ENCODE results near the gene LYPD5. TPM values are rescaled to one million over a fixed set of nuclear protein-coding genes. Genes with fewer than 3 reads are reported as not detected.
"Not testable (repeated sequence)": the region's sequence is repeated elsewhere in the genome, so short reads cannot be mapped to it uniquely, and the experiment has no call there.

The LYPD5 gene
- total and polyA plus RNA-seq, 9 donors = 0.22 to 0.83 (median 0.36) TPM

- H3K27ac ChIP-seq (ENCODE audit: low read length) = no peak overlapping the region
- H3K36me3 ChIP-seq (ENCODE audit: control insufficient read depth, insufficient read depth, low read length) = no peaks in the 10 kb centered on the region
- no CpG with 5 or more reads among the region's 5 CpGs for WGBS (ENCODE audit: insufficient coverage)
- H3K9me3 ChIP-seq (replicated peaks; ENCODE audit: control insufficient read depth, low read depth, low read length) = no peaks in the 10 kb centered on the region
- peaks cover 7% of the 10 kb centered on the region for H3K4me1 ChIP-seq (ENCODE audit: control insufficient read depth, insufficient read depth, low read length)
- no peak for DNase-seq
- peaks cover 25% of the 10 kb centered on the region for H3K27me3 ChIP-seq (ENCODE audit: control insufficient read depth, insufficient read depth, low read length)
- peak overlapping the region; percentile 33 for H3K4me3 ChIP-seq (ENCODE audit: low read length)
Measured at GRCh38 chr19:43820884-43821215, 18.6 kb upstream of the LYPD5 start.

GRCh38 chr19:43820098-43820883 is 18.0 kb upstream of the LYPD5 start:
- peaks cover 24% of the 10 kb centered on the region for H3K27me3 ChIP-seq (ENCODE audit: control insufficient read depth, insufficient read depth, low read length)
- DNase-seq = peak; percentile 35
- H3K9me3 ChIP-seq (replicated peaks; ENCODE audit: control insufficient read depth, low read depth, low read length) = no peaks in the 10 kb centered on the region
- peak overlapping the region; percentile 33 for H3K4me3 ChIP-seq (ENCODE audit: low read length)
- no peak overlapping the region for H3K27ac ChIP-seq (ENCODE audit: low read length)
- H3K36me3 ChIP-seq (ENCODE audit: control insufficient read depth, insufficient read depth, low read length) = no peaks in the 10 kb centered on the region
- H3K4me1 ChIP-seq (ENCODE audit: control insufficient read depth, insufficient read depth, low read length) = peaks cover 7% of the 10 kb centered on the region
- 14% methylated on average over 44 of the region's 48 CpGs for WGBS (ENCODE audit: insufficient coverage)

- DNase-seq = no peak
- Histone ChIP-seq H3K27me3 (ENCODE audit: control insufficient read depth, insufficient read depth, low read length) (peaks cover 22% of the 10 kb centered on the region), H3K4me1 (ENCODE audit: control insufficient read depth, insufficient read depth, low read length) (peaks cover 7% of the 10 kb centered on the region), H3K36me3 (ENCODE audit: control insufficient read depth, insufficient read depth, low read length) (no peaks in the 10 kb centered on the region), H3K9me3 (replicated peaks; ENCODE audit: control insufficient read depth, low read depth, low read length) (no peaks in the 10 kb centered on the region), H3K4me3 (ENCODE audit: low read length) (no peak overlapping the region), H3K27ac (ENCODE audit: low read length) (no peak overlapping the region)
- WGBS (ENCODE audit: insufficient coverage) = 84% methylated on average over 5 of the region's 5 CpGs
Measured at GRCh38 chr19:43818500-43818899, 16.3 kb upstream of the LYPD5 start.

GRCh38 chr19:43817454-43817853 is 15.2 kb upstream of the LYPD5 start:
- H3K9me3 ChIP-seq (replicated peaks; ENCODE audit: control insufficient read depth, low read depth, low read length); H3K27ac ChIP-seq (ENCODE audit: low read length); H3K4me1 ChIP-seq (ENCODE audit: control insufficient read depth, insufficient read depth, low read length); H3K4me3 ChIP-seq (ENCODE audit: low read length); H3K36me3 ChIP-seq (ENCODE audit: control insufficient read depth, insufficient read depth, low read length); DNase-seq: not testable (repeated sequence)
- peaks cover 21% of the 10 kb centered on the region for H3K27me3 ChIP-seq (ENCODE audit: control insufficient read depth, insufficient read depth, low read length)
- no CpG with 5 or more reads among the region's 1 CpG for WGBS (ENCODE audit: insufficient coverage)

- no peak for DNase-seq
- Histone ChIP-seq H3K27me3 (ENCODE audit: control insufficient read depth, insufficient read depth, low read length) (peaks cover 9% of the 10 kb centered on the region), H3K4me3 (ENCODE audit: low read length) (no peak overlapping the region), H3K27ac (ENCODE audit: low read length) (no peak overlapping the region), H3K4me1 (ENCODE audit: control insufficient read depth, insufficient read depth, low read length) (no peaks in the 10 kb centered on the region), H3K36me3 (ENCODE audit: control insufficient read depth, insufficient read depth, low read length) (no peaks in the 10 kb centered on the region), H3K9me3 (replicated peaks; ENCODE audit: control insufficient read depth, low read depth, low read length) (no peaks in the 10 kb centered on the region)
- WGBS (ENCODE audit: insufficient coverage) = 72% methylated on average over 3 of the region's 5 CpGs
Measured at GRCh38 chr19:43814663-43815352, 12.6 kb upstream of the LYPD5 start.

- H3K27ac ChIP-seq (ENCODE audit: low read length) = no peak overlapping the region
- H3K27me3 ChIP-seq (ENCODE audit: control insufficient read depth, insufficient read depth, low read length) = peaks cover 2% of the 10 kb centered on the region
- WGBS (ENCODE audit: insufficient coverage) = 40% methylated on average over 1 of the region's 6 CpGs
- no peaks in the 10 kb centered on the region for H3K4me1 ChIP-seq (ENCODE audit: control insufficient read depth, insufficient read depth, low read length)
- H3K4me3 ChIP-seq (ENCODE audit: low read length) = no peak overlapping the region
- no peaks in the 10 kb centered on the region for H3K36me3 ChIP-seq (ENCODE audit: control insufficient read depth, insufficient read depth, low read length)
- no peaks in the 10 kb centered on the region for H3K9me3 ChIP-seq (replicated peaks; ENCODE audit: control insufficient read depth, low read depth, low read length)
- DNase-seq = no peak
Measured at GRCh38 chr19:43812688-43813087, 10.4 kb upstream of the LYPD5 start.

- Histone ChIP-seq H3K27ac (ENCODE audit: low read length) (no peak overlapping the region), H3K27me3 (ENCODE audit: control insufficient read depth, insufficient read depth, low read length) (peaks cover 2% of the 10 kb centered on the region), H3K4me3 (ENCODE audit: low read length) (no peak overlapping the region), H3K4me1 (ENCODE audit: control insufficient read depth, insufficient read depth, low read length) (no peaks in the 10 kb centered on the region), H3K36me3 (ENCODE audit: control insufficient read depth, insufficient read depth, low read length) (no peaks in the 10 kb centered on the region), H3K9me3 (replicated peaks; ENCODE audit: control insufficient read depth, low read depth, low read length) (no peaks in the 10 kb centered on the region)
- DNase-seq = no peak
- no CpG with 5 or more reads among the region's 1 CpG for WGBS (ENCODE audit: insufficient coverage)
Measured at GRCh38 chr19:43812259-43812658, 10.0 kb upstream of the LYPD5 start.

- Histone ChIP-seq H3K27ac (ENCODE audit: low read length) (no peak overlapping the region), H3K4me1 (ENCODE audit: control insufficient read depth, insufficient read depth, low read length) (no peaks in the 10 kb centered on the region), H3K9me3 (replicated peaks; ENCODE audit: control insufficient read depth, low read depth, low read length) (no peaks in the 10 kb centered on the region), H3K36me3 (ENCODE audit: control insufficient read depth, insufficient read depth, low read length) (no peaks in the 10 kb centered on the region), H3K4me3 (ENCODE audit: low read length) (no peak overlapping the region), H3K27me3 (ENCODE audit: control insufficient read depth, insufficient read depth, low read length) (peaks cover 2% of the 10 kb centered on the region)
- no peak for DNase-seq
- 20% methylated on average over 1 of the region's 1 CpG for WGBS (ENCODE audit: insufficient coverage)
Measured at GRCh38 chr19:43811837-43812236, 9.6 kb upstream of the LYPD5 start.

GRCh38 chr19:43809762-43810696 is 7.8 kb upstream of the LYPD5 start:
- H3K4me1 ChIP-seq (ENCODE audit: control insufficient read depth, insufficient read depth, low read length) = no peaks in the 10 kb centered on the region
- no peak overlapping the region for H3K4me3 ChIP-seq (ENCODE audit: low read length)
- 63% methylated on average over 3 of the region's 8 CpGs for WGBS (ENCODE audit: insufficient coverage)
- no peaks in the 10 kb centered on the region for H3K9me3 ChIP-seq (replicated peaks; ENCODE audit: control insufficient read depth, low read depth, low read length)
- DNase-seq = peak; percentile 48
- no peaks in the 10 kb centered on the region for H3K36me3 ChIP-seq (ENCODE audit: control insufficient read depth, insufficient read depth, low read length)
- peaks cover 2% of the 10 kb centered on the region for H3K27me3 ChIP-seq (ENCODE audit: control insufficient read depth, insufficient read depth, low read length)
- H3K27ac ChIP-seq (ENCODE audit: low read length) = no peak overlapping the region

- Histone ChIP-seq H3K4me3 (ENCODE audit: low read length) (no peak overlapping the region), H3K9me3 (replicated peaks; ENCODE audit: control insufficient read depth, low read depth, low read length) (no peaks in the 10 kb centered on the region)
Measured at GRCh38 chr19:43807651-43808050, 5.4 kb upstream of the LYPD5 start.

More at GRCh38 chr19:43807651-43808050, 5.4 kb upstream of the LYPD5 start:
- Histone ChIP-seq H3K4me1 (ENCODE audit: control insufficient read depth, insufficient read depth, low read length) (no peaks in the 10 kb centered on the region), H3K36me3 (ENCODE audit: control insufficient read depth, insufficient read depth, low read length) (no peaks in the 10 kb centered on the region), H3K27ac (ENCODE audit: low read length) (no peak overlapping the region), H3K27me3 (ENCODE audit: control insufficient read depth, insufficient read depth, low read length) (no peaks in the 10 kb centered on the region)
- no peak for DNase-seq
